A549 (cell line): ENCODE results near the gene LRFN5. TPM values are rescaled to one million over a fixed set of nuclear protein-coding genes. Genes with fewer than 3 reads are reported as not detected.
A peak's percentile ranks its signal among the peaks of the same experiment; 100 is the strongest.
"Not testable (repeated sequence)": the region's sequence is repeated elsewhere in the genome, so short reads cannot be mapped to it uniquely, and the experiment has no call there.

ENCODE experiments used
- ATAC-seq, 2 experiments: fragments of 200-7000 bp in 1 of 2; fragments of >200 bp in 1 of 2; cut with Nextera tagmentation in 1 of 2; cut with Tn5 transposase in 1 of 2; 3 replicates each; pipeline versions ENCODE4 v1.8.0 to v1.9.1; 2018 to 2020; ENCODE audit warnings: mild to moderate bottlenecking in 1 of 2, moderate library complexity in 1 of 2
- CTCF ChIA-PET: fragments of 300-600 bp; sonication (Branson Sonifier 250); formaldehyde crosslinking; extraction: SDS; loops from one replicate; lab custom pipeline; 2021; ENCODE audit warnings: antibody characterized with exemption, inconsistent platforms; lab: Yijun Ruan, JAX
- POLR2A ChIA-PET: fragments of 350-600 bp; formaldehyde crosslinking; extraction: SDS; loops from one replicate; lab custom pipeline; 2021; ENCODE audit warnings: antibody characterized with exemption, inconsistent platforms; lab: Yijun Ruan, JAX
- DNase-seq, 2 experiments: peaks; one replicate each; pipeline versions ENCODE4 v3.0.0 to v3.0.0-alpha.2; 2011 to 2016; ENCODE audit warnings: low read depth in 1 of 2, low spot score in 1 of 2
- FAIRE-seq: peaks from 2 replicates; lab custom pipeline; 2011; peaks lifted over from hg19 to GRCh38; lab: Jason Lieb, UNC
- H3K27ac ChIP-seq, 2 experiments: fragments of >200 bp; sonication (Bioruptor Twin); formaldehyde crosslinking; 3 replicates each; pipeline ENCODE4 v1.5.1; 2016 to 2017
- H3K4me1 ChIP-seq: fragments of >200 bp; sonication (Bioruptor Twin); formaldehyde crosslinking; 3 replicates; pipeline ENCODE4 v1.6.1; 2016
- H3K4me2 ChIP-seq: fragments of >200 bp; sonication (Bioruptor Twin); formaldehyde crosslinking; 3 replicates; pipeline ENCODE4 v1.6.1; 2016
- H3K4me3 ChIP-seq: fragments of >200 bp; sonication (Bioruptor Twin); formaldehyde crosslinking; 3 replicates; pipeline ENCODE4 v1.5.1; 2016
- H3K9me3 ChIP-seq: fragments of >200 bp; sonication (Bioruptor Twin); formaldehyde crosslinking; 3 replicates; pipeline ENCODE4 v1.6.1; 2016
- BCL3 ChIP-seq: fragments of >200 bp; sonication (Bioruptor Twin); formaldehyde crosslinking; IDR thresholded peaks from 3 replicates; pipeline ENCODE4 v1.6.1; 2016
- CEBPB ChIP-seq, 2 experiments: fragments of >200 bp in 1 of 2; sonication (Bioruptor Twin) in 1 of 2; formaldehyde crosslinking in 1 of 2; IDR thresholded peaks; 2 replicates each; pipeline ENCODE4 v1.6.1; 2012 to 2016
- CHD2 ChIP-seq: fragments of 150-350 bp; IDR thresholded peaks from 2 replicates; pipeline ENCODE4 v1.6.1; 2014; ENCODE audit warnings: low read length; ENCODE audit not compliant: partially characterized antibody
- EHMT2 ChIP-seq: fragments of 200-600 bp; sonication (generic); IDR thresholded peaks from 2 replicates; pipeline ENCODE4 v1.6.1; 2016; ENCODE audit warnings: antibody characterized with exemption, low read depth, mild to moderate bottlenecking, moderate library complexity
- ELK1 ChIP-seq: fragments of 150-350 bp; IDR thresholded peaks from 2 replicates; pipeline ENCODE4 v1.6.1; 2014; ENCODE audit warnings: low read depth, mild to moderate bottlenecking, low read length
- FOSB ChIP-seq: fragments of 250-450 bp; sonication (Bioruptor Pico); IDR thresholded peaks from 2 replicates; pipeline ENCODE4 v1.5.0; 2020; ENCODE audit warnings: mild to moderate bottlenecking, moderate library complexity
- GATA3 ChIP-seq: IDR thresholded peaks from 2 replicates; pipeline ENCODE4 v1.6.1; 2012; ENCODE audit warnings: borderline replicate concordance
- HEYL ChIP-seq: fragments of 250-450 bp; sonication (Bioruptor Pico); IDR thresholded peaks from 2 replicates; pipeline ENCODE4 v1.8.0; 2021; ENCODE audit warnings: mild to moderate bottlenecking, moderate library complexity
- HMGXB4 ChIP-seq: fragments of 250-450 bp; sonication (Bioruptor Pico); IDR thresholded peaks from 2 replicates; pipeline ENCODE4 v1.5.0; 2021; ENCODE audit warnings: mild to moderate bottlenecking, moderate library complexity, borderline replicate concordance
- JUN ChIP-seq, 2 experiments: fragments of >200 bp; sonication (Bioruptor Twin); formaldehyde crosslinking; IDR thresholded peaks; 2 replicates in 1 of 2; 3 replicates in 1 of 2; pipeline ENCODE4 v1.6.1; 2016 to 2017
- MAFK ChIP-seq: fragments of 450-650 bp; IDR thresholded peaks from 2 replicates; pipeline ENCODE4 v1.6.1; 2014; ENCODE audit not compliant: partially characterized antibody
- MAX ChIP-seq: IDR thresholded peaks from 2 replicates; pipeline ENCODE4 v1.6.1; 2012
- MYC ChIP-seq: IDR thresholded peaks from 2 replicates; pipeline ENCODE4 v1.6.1; 2012; ENCODE audit warnings: mild to moderate bottlenecking, inconsistent platforms, low read length, improper control_type of control experiment, borderline replicate concordance
- REST ChIP-seq: fragments of 200-600 bp; sonication (generic); IDR thresholded peaks from 2 replicates; pipeline ENCODE4 v1.6.1; 2016; ENCODE audit warnings: antibody characterized with exemption, mild to moderate bottlenecking, moderate library complexity
- ZC3H11A ChIP-seq: fragments of 450-650 bp; IDR thresholded peaks from 2 replicates; pipeline ENCODE4 v1.6.1; 2014; ENCODE audit warnings: antibody characterized with exemption, mild to moderate bottlenecking
- ZFP36 ChIP-seq: fragments of 450-650 bp; IDR thresholded peaks from 2 replicates; pipeline ENCODE4 v1.6.1; 2014; ENCODE audit warnings: borderline replicate concordance; ENCODE audit not compliant: partially characterized antibody
- ZSCAN20 ChIP-seq: fragments of 250-450 bp; sonication (Bioruptor Pico); IDR thresholded peaks from 2 replicates; pipeline ENCODE4 v1.8.0; 2022; ENCODE audit warnings: mild to moderate bottlenecking, moderate library complexity
- WGBS: methylation state at CpG from one replicate; pipeline ENCODE4 v1.1.6; 2017; ENCODE audit errors: missing lambda C conversion rate; 5-methylcytosine and 5-hydroxymethylcytosine counted together
- polyA plus RNA-seq, 4 experiments: library from polyadenylated mRNA; depleted of rRNA in 3 of 4; stranded (reverse); fragments of >200 nt; fragmentation: RNase III in 1 of 4; extraction: RNeasy Plus Mini Kit Qiagen cat#74134 plus additional on column Dnase treatment in 1 of 4; gene quantifications; 2 replicates in 3 of 4; 3 replicates in 1 of 4; pipeline ENCODE4 v1.2.3, GENCODE V29; 2011 to 2017

LRFN5 gene
- polyA plus RNA-seq, 2 of the 4 experiments (the other 2 are of a cell fraction): not detected

GRCh38 chr14:41666301-41666700, 59.6 kb downstream of the LRFN5 start:
- TF ChIP-seq GATA3 (no peak), MAX (no peak)
- WGBS: 20% methylated on average over 2 of the region's 2 CpGs
- no peak for FAIRE-seq

GRCh38 chr14:41668356-41668755, 61.7 kb downstream of the LRFN5 start:
- Histone ChIP-seq H3K4me1 (no peaks in the 10 kb centered on the region), H3K27ac (no peak overlapping the region), H3K9me3 (no peaks in the 10 kb centered on the region), H3K4me2 (no peak overlapping the region), H3K4me3 (no peak overlapping the region)
- POLR2A ChIA-PET: no interaction called here
- no peak for DNase-seq
- no peak for TF ChIP-seq HMGXB4 (CRISPR knock-in tag)
- peak; percentile 70 for TF ChIP-seq MAFK
- 42% methylated on average over 1 of the region's 1 CpG for WGBS
- no peak for FAIRE-seq
- CTCF ChIA-PET: no interaction called here
- ATAC-seq: no peak

More at GRCh38 chr14:41666301-41666700, 59.6 kb downstream of the LRFN5 start:
- Histone ChIP-seq H3K4me3 (no peak overlapping the region), H3K4me1 (no peaks in the 10 kb centered on the region), H3K27ac (no peak overlapping the region), H3K9me3 (no peaks in the 10 kb centered on the region), H3K4me2 (no peak overlapping the region)
- ChIA-PET POLR2A (no interaction called here), CTCF (no interaction called here)
- ATAC-seq: no peak
- no peak for DNase-seq

GRCh38 chr14:41673601-41674000, 66.9 kb downstream of the LRFN5 start:
- no CpG with 5 or more reads among the region's 24 CpGs for WGBS
- H3K4me2 ChIP-seq, ATAC-seq, H3K4me3 ChIP-seq, H3K4me1 ChIP-seq, H3K27ac ChIP-seq, POLR2A ChIA-PET, FAIRE-seq, CTCF ChIA-PET, DNase-seq, H3K9me3 ChIP-seq: not testable (repeated sequence)

GRCh38 chr14:41674511-41674971, 67.9 kb downstream of the LRFN5 start:
- H3K27ac ChIP-seq, POLR2A ChIA-PET, H3K4me1 ChIP-seq, H3K9me3 ChIP-seq, ATAC-seq, DNase-seq, H3K4me2 ChIP-seq, H3K4me3 ChIP-seq, CTCF ChIA-PET, FAIRE-seq: not testable (repeated sequence)
- 93% methylated on average over 10 of the region's 37 CpGs for WGBS

GRCh38 chr14:41699486-41699885, 92.8 kb downstream of the LRFN5 start:
- Histone ChIP-seq H3K4me3 (no peak overlapping the region), H3K4me2 (no peak overlapping the region), H3K9me3 (no peaks in the 10 kb centered on the region), H3K4me1 (no peaks in the 10 kb centered on the region), H3K27ac (no peak overlapping the region)
- DNase-seq: no peak
- ChIA-PET POLR2A (no interaction called here), CTCF (no interaction called here)
- no peak for ATAC-seq
- no peak for FAIRE-seq
- WGBS: 5% methylated on average over 3 of the region's 3 CpGs
- TF ChIP-seq CHD2 (no peak), EHMT2 (no peak), ELK1 (no peak), HEYL (no peak), REST (no peak), JUN (IDR thresholded peaks at IDR 0.05) (no peak), ZFP36 (no peak), FOSB (CRISPR knock-in tag) (no peak), BCL3 (no peak), ZSCAN20 (CRISPR knock-in tag) (no peak), MYC (no peak), CEBPB (IDR thresholded peaks at IDR 0.05) (no peak), ZC3H11A (no peak), GATA3 (no peak)
